Skeletal muscle satellite cell (primary cell): ENCODE measurements around the gene CPT1A.

Experiments
- H3K27me3 ChIP-seq: 2 replicates; pipeline ENCODE4 v1.7.0; 2013; ENCODE audit warnings: low read length; ENCODE audit not compliant: control insufficient read depth, insufficient read depth
- H3K36me3 ChIP-seq: 2 replicates; pipeline ENCODE4 v1.7.0; 2013; ENCODE audit warnings: mild to moderate bottlenecking, control low read depth, low read length; ENCODE audit not compliant: insufficient read depth
- H3K4me1 ChIP-seq: 2 replicates; pipeline ENCODE4 v1.7.0; 2013; ENCODE audit warnings: low read length; ENCODE audit not compliant: control insufficient read depth, insufficient read depth
- H3K4me2 ChIP-seq: 2 replicates; pipeline ENCODE4 v1.7.0; 2013; ENCODE audit warnings: mild to moderate bottlenecking, low read length
- H3K4me3 ChIP-seq: 2 replicates; pipeline ENCODE4 v1.7.0; 2013; ENCODE audit warnings: low read length
- H3K9ac ChIP-seq: 2 replicates; pipeline ENCODE4 v1.7.0; 2013; ENCODE audit warnings: mild to moderate bottlenecking, low read depth, low read length, moderate library complexity
- H3K9me3 ChIP-seq: replicated peaks from 2 replicates; pipeline ENCODE4 v1.7.0; 2013; ENCODE audit warnings: mild to moderate bottlenecking, control low read depth, low read length

The CPT1A gene

GRCh38 chr11:68825571-68825970, 16.1 kb downstream of the CPT1A start:
- Histone ChIP-seq H3K4me2 (no peak overlapping the region), H3K4me1 (no peaks in the 10 kb centered on the region), H3K36me3 (no peaks in the 10 kb centered on the region), H3K9me3 (no peaks in the 10 kb centered on the region), H3K27me3 (no peaks in the 10 kb centered on the region), H3K9ac (no peak overlapping the region), H3K4me3 (no peak overlapping the region)

DNA sequence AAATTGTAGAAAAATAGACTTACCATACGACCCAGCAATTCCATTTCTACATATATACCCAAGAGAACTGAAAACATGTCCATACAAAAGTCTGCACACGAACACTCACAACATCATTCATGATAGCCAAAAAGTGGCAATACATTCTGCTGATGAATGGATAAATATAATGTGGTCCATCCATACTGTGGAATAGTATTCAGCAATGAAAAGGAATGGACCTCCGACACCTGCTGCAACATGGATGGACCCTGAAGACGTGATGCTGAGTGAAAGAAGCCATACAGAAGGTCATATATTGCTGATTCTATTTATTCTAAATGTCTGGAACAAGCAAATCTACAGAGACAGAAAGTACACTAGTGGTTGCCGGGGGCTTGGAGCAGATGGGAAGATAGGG, 19.2 kb downstream of the CPT1A start:
- H3K9ac ChIP-seq: no peak overlapping the region
- H3K36me3 ChIP-seq: no peaks in the 10 kb centered on the region

GRCh38 chr11:68821670-68822069, 20.0 kb downstream of the CPT1A start:
- no peak overlapping the region for H3K9ac ChIP-seq
- no peaks in the 10 kb centered on the region for H3K4me1 ChIP-seq
- H3K4me2 ChIP-seq: no peak overlapping the region
- H3K4me3 ChIP-seq: no peak overlapping the region
- H3K9me3 ChIP-seq: no peaks in the 10 kb centered on the region
- no peaks in the 10 kb centered on the region for H3K27me3 ChIP-seq
- H3K36me3 ChIP-seq: no peaks in the 10 kb centered on the region

More for the DNA sequence above, 19.2 kb downstream of the CPT1A start:
- no peaks in the 10 kb centered on the region for H3K4me1 ChIP-seq
- no peaks in the 10 kb centered on the region for H3K27me3 ChIP-seq
- H3K4me2 ChIP-seq: no peak overlapping the region
- H3K9me3 ChIP-seq: no peaks in the 10 kb centered on the region
- H3K4me3 ChIP-seq: no peak overlapping the region

DNA sequence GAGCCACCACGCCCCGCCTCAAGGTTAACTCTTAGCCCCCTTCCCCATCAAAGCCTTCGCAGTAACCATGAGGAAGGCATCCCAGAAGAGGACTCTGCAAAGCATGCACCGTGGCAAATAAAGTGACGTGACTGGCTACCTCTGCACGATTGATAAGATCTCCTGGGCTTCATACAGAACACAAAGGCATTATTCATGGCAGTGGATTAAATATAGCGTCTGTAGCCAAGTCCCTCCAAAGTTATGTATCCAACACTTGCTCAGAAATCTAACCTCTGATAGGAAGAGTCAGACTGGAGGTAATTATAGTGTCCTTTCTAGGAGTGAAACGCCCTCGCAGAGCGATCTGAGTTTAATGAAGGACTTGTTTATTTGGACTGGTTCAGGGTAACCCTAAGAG, 22.4 kb downstream of the CPT1A start:
- H3K4me1 ChIP-seq: no peaks in the 10 kb centered on the region

GRCh38 chr11:68818181-68818580, 23.5 kb downstream of the CPT1A start:
- no peaks in the 10 kb centered on the region for H3K27me3 ChIP-seq
- H3K4me1 ChIP-seq: no peaks in the 10 kb centered on the region
- H3K9me3 ChIP-seq: no peaks in the 10 kb centered on the region
- no peak overlapping the region for H3K9ac ChIP-seq
- H3K4me2 ChIP-seq: no peak overlapping the region
- H3K4me3 ChIP-seq: no peak overlapping the region
- H3K36me3 ChIP-seq: peaks cover 8% of the 10 kb centered on the region

More for the DNA sequence above, 22.4 kb downstream of the CPT1A start:
- Histone ChIP-seq H3K9ac (no peak overlapping the region), H3K9me3 (no peaks in the 10 kb centered on the region), H3K27me3 (no peaks in the 10 kb centered on the region), H3K4me2 (no peak overlapping the region), H3K4me3 (no peak overlapping the region), H3K36me3 (peaks cover 8% of the 10 kb centered on the region)

DNA sequence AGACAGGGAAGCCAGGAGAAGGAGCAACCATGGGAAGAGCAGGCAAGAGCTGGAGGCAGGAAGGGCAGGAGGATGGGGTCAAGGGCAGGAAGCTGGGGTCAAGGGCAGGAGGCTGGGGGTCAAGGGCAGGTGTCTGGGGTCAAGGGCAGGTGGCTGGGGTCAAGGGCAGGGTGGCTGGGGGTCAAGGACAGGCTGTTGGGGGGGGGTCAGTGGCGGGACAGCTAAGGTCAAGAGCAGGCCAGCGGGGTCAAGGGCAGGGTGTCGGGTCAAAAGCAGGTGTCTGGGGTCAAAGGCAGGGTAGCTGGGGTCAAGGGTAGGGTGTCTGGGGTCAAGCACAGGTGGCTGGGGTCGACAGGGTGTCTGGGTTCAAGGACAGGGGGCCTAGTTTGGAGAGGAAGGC, 24.2 kb downstream of the CPT1A start:
- no peaks in the 10 kb centered on the region for H3K27me3 ChIP-seq
- H3K4me3 ChIP-seq: no peak overlapping the region
- H3K4me1 ChIP-seq: no peaks in the 10 kb centered on the region
- H3K9ac ChIP-seq: no peak overlapping the region
- H3K36me3 ChIP-seq: peaks cover 8% of the 10 kb centered on the region
- H3K9me3 ChIP-seq: no peaks in the 10 kb centered on the region
- no peak overlapping the region for H3K4me2 ChIP-seq

- peaks cover 8% of the 10 kb centered on the region for H3K36me3 ChIP-seq
- no peaks in the 10 kb centered on the region for H3K9me3 ChIP-seq
- no peaks in the 10 kb centered on the region for H3K27me3 ChIP-seq
- no peak overlapping the region for H3K4me2 ChIP-seq
- H3K4me3 ChIP-seq: no peak overlapping the region
- no peaks in the 10 kb centered on the region for H3K4me1 ChIP-seq
- H3K9ac ChIP-seq: no peak overlapping the region
Measured at GRCh38 chr11:68816917-68817419, 24.7 kb downstream of the CPT1A start.

DNA sequence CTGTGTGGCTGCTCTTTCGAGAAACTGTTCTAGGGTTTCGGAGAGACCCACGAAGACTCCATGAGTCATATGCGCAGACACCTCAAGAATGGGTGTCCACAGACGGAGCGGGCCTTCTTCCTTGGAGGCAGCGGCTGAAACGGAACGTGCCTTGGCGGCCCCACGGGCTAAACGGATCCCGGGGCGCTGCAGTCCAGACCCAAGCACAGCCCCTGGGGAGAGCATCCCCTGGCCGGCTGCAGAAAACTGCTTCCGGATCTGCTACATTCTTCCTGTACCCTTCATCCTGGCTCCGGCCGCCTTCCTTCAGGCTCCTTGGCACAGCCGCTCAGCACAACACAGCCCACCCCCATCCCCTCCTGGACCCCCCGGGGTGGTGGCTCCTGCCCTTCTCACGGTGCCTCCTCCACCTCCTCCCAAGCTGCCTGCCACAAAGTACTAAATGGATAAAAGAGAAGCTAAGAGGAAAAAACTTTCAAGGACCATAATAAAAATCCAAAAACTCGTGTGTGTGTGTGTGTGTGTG, 25.4 kb downstream of the CPT1A start:
- Histone ChIP-seq H3K9me3 (no peaks in the 10 kb centered on the region), H3K9ac (no peak overlapping the region), H3K4me3 (no peak overlapping the region), H3K27me3 (no peaks in the 10 kb centered on the region), H3K4me2 (no peak overlapping the region), H3K4me1 (no peaks in the 10 kb centered on the region), H3K36me3 (peaks cover 11% of the 10 kb centered on the region)

GRCh38 chr11:68813773-68814172, 27.9 kb downstream of the CPT1A start:
- H3K9ac ChIP-seq: no peak overlapping the region
- H3K9me3 ChIP-seq: no peaks in the 10 kb centered on the region
- H3K27me3 ChIP-seq: no peaks in the 10 kb centered on the region
- peaks cover 14% of the 10 kb centered on the region for H3K36me3 ChIP-seq
- no peak overlapping the region for H3K4me3 ChIP-seq
- H3K4me2 ChIP-seq: no peak overlapping the region
- no peaks in the 10 kb centered on the region for H3K4me1 ChIP-seq

- Histone ChIP-seq H3K4me3 (no peak overlapping the region), H3K9ac (no peak overlapping the region), H3K36me3 (peaks cover 18% of the 10 kb centered on the region), H3K4me2 (no peak overlapping the region), H3K4me1 (peaks cover 1% of the 10 kb centered on the region), H3K9me3 (no peaks in the 10 kb centered on the region), H3K27me3 (no peaks in the 10 kb centered on the region)
Measured at GRCh38 chr11:68812526-68812925, 29.2 kb downstream of the CPT1A start.

DNA sequence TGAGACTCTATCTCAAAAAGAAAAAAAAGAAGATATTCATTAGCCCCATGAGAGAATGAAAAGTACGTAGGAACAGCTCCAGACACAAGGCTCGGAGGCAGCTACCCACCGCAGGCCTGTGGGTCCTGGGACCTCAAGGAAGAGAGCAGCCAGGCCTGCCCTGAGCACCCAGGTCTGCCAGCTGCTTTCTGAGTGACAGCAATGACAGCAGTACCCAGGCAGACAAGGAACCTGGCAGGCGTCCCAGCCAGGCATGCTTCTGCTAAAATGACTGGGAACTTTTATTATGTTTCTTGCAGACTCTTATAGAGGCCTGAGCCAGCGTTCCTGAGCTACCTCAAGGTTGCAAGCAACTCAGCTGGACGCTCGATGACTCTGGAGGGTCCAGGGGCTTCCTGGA, 31.6 kb downstream of the CPT1A start:
- Histone ChIP-seq H3K9ac (no peak overlapping the region), H3K4me1 (peaks cover 9% of the 10 kb centered on the region), H3K4me2 (no peak overlapping the region), H3K9me3 (no peaks in the 10 kb centered on the region), H3K27me3 (no peaks in the 10 kb centered on the region), H3K36me3 (peaks cover 18% of the 10 kb centered on the region), H3K4me3 (no peak overlapping the region)

DNA sequence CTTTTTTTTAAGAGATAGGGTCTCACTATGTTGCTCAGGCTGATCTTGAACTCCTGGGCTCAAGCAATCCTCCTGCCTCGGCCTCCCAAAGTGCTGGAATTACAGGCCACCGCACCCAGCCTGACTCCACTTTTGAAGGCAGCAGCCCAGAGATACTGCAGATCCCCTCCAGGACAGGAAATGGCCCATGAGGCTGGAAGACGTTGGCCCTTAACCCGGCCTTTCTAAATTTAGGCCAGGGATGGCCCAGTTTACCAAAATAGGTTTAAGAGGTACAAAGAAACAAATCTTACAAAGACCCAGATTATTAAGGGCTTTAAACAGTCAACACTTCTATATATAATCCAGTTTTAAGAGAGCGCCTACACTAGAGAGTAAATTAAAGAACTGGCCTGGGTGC, 32.2 kb downstream of the CPT1A start:
- H3K9me3 ChIP-seq: no peaks in the 10 kb centered on the region
- peaks cover 9% of the 10 kb centered on the region for H3K4me1 ChIP-seq
- peaks cover 11% of the 10 kb centered on the region for H3K36me3 ChIP-seq
- no peaks in the 10 kb centered on the region for H3K27me3 ChIP-seq
- H3K4me2 ChIP-seq: no peak overlapping the region
- H3K4me3 ChIP-seq: no peak overlapping the region
- no peak overlapping the region for H3K9ac ChIP-seq
